Left forelimb (tissue), 1 donor: Measurements from ENCODE around the gene CCDC142.
A peak's percentile ranks its signal among the peaks of the same experiment; 100 is the strongest.
"Not testable (repeated sequence)": the region's sequence is repeated elsewhere in the genome, so short reads cannot be mapped to it uniquely, and the experiment has no call there.

Source experiments
- DNase-seq: peaks from one replicate; pipeline ENCODE4 v3.0.0-alpha.2; 2018; ENCODE audit warnings: low spot score

The CCDC142 gene

DNA sequence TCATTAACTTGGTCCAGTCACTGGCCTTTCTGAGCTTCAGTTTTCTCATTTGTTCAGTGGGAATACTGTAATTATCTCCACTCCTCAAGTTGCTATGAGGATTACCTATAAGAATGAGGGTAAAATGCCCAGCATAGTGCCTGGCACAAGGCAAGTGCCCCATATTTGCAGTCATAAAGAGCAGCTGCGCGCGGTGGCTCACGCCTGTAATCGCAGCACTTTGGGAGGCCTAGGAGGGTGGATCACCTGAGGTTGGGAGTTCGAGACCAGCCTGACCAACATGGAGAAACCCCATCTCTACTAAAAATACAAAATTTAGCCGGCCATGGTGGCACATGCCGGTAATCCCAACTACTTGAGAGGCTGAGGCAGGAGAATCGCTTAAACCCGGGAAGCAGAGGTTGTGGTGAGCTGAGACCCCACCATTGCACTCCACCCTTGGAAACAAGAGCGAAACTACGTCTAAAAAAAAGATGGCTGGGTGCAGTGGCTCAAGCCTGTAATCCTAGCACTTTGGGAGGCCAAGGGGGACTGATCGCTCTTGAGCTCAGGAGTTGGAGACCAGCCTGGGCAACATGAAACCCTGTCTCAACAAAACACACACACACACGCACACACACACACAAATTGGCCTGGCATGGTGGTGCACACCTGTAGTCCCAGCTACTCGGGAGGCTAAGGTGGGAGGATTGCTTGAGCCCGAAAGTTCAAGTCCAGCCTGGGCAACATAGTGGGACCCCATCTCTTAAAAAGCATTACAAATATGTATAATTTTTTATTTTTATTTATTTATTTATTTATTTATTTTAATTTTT, 40.1 kb downstream of the CCDC142 start:
- DNase-seq: not testable (repeated sequence)

DNA sequence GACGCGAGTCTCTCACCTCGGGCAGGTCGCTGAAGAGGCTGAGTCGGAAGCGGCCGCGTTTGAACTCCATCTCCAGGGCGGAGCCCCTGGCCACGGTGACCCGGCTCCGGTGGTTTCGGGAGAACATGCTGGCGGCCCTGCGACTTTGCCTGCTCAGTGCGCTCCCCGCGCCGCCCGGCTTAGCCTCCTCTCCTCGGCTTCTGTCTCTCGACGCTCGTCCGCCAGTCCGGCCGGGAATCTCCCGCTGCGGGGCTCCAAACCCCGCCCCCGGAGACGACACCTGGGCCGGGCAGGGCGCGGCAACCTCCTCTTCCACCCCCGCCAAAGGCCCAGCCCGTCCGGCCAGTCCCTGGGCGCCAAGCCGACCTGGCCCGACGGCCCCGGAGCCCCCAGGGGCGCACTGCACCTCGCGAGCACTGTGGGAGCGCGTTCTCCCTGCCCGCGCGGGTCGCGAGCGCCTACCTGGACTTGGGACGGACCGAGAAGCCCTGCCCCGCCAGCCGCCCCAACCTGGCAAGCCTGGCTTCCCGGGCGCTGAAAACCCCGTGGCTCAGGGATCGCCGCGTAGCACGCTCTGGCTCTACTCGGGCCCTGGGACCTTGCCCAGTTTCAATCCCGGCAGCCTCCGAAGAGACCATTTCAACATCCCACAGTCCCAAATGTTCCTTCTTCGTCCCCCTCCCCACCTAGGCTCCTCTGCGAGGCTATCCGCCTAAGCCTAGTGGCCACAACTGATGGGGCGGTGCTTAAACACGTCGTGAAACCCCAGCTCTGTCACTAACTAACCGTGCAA, 40.9 kb downstream of the CCDC142 start, which contains the start of gene RTKN:
RTKN (minus strand) TSS at position 248 of the 793 bp plus-strand sequence; CDS start at position 127, 121 bp downstream.
- DNase-seq: no peak

DNA sequence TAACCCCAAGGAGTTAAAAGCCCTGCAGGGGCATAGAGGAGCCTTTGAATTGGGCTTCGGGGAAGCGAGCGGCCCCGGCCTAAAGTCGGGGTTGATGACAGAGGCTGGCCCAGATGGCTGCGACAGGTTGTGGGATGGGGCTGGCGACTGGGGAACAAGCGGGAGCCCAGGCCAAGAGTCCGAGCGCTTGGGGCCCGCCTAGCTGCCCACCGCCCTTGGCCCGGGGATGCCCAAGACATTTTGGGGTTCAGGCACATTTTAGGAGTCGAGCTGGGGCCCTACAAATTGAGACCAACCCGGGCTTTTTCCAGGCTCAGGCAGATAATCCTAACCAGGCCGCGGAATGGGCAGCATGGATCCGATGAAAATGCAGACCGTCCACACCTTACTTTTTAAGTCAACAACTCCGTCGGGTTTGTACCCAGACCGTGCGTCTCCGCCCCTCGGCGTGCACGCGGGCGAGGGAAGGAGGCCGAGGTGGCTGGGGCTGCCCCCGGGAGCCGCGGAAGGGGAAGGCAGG, 41.6 kb downstream of the CCDC142 start:
- DNase-seq: peak; percentile 76

DNA sequence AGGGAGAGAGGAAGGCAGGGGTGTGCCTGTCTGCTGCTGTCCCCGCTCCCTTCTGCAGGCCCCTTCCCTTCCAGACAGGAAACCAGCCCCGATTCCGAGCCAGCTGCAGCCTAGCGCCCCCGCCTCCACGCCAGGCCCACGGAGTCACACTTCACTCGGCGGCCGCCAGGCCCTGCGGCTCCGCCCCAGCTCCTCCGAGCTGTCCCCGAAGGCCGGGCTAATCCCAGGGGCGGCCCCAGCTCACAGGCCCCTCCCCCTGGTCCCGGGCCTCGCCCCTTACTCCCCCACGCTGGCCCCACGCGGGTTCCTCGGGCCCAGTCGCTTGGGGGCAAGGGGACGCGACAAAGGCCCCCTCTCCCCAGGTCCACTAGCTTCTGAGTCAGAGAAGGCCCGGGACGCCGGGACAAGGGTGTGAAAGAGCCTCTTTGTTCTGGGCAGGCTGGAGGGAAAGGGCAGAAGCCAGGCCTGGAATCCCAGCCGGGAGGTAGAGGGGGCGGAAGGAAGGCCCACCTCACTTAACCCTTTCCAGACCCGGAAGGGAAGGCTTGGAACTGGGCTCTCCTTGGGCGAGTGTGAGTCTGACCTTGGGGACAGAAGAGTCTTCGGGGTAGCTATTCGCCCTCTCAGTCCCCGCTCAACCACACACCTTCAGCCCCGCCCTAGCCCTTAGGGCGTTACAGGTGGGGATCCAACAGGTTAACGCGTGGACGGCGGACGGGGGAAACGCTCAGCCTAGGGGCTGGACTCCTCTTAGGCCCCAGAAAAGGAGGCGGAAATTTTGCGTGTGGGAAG, 42.2 kb downstream of the CCDC142 start:
- peak; percentile 98 for DNase-seq

DNA sequence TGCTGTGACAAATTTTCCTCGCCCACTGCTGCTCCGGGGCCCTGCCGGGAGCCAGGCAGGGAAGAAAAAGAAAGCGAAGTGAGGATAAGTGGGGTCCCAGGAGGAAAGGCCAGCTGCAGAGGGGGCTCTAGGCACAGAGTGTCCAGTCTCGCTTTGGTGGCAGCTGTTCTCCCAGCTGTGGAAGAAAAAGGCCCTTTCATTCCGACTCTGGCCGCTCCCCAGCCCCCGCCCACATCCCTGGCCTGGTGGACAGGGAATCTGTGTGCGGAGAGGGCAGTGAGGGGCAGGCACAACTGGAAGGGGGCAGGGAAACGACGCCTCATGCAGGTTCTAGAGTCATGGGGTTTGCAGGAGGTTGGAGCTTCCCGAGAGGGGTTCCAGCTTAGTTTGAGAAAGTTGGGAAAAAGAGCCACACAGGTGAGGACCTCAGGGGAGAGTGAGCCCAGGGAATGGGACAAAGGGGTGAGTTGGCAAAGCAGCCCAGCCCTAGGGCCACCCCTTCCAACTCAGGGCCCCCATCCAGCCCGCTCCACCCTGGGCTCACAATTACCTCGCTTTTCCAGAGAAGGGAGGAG, 42.9 kb downstream of the CCDC142 start:
- DNase-seq: peak; percentile 87

DNA sequence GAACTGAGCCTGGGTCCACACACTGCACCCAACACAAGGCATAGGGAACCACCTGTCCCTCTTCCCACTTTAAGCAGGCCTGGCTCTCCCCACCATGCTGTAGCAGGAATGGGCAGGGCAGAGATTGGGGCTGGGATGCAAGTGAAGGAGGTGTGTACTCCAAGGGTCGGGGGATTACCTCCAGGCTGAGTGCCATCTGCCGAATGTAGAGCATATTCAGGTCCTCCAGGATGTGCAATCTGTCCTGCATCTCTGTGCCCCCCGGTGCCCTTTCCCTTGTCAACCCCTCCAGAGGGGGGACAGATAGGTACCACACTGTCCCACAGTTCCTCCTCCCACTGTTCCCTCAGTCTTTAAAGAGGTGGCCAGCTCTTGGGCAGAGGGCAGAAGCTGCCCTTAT, 43.4 kb downstream of the CCDC142 start:
- DNase-seq: no peak

DNA sequence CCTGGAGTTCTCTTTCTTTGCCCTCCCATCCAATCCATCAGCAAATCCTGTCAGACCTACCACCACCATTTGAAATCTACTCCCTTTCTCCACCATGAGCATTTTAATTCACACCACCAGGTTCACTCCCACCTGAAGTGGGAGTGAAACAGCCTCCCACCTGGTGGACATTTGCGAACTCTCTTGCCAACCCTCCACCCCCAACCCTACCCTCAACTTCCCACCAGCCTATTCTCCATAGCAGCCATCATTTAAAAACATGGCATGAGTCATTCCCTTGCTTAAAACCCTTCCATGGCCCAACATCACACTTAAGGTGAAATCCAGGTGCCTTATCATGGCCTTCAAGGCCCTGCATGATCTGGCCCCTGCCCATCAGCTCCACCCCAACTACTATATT, 44.5 kb downstream of the CCDC142 start:
- DNase-seq: no peak

DNA sequence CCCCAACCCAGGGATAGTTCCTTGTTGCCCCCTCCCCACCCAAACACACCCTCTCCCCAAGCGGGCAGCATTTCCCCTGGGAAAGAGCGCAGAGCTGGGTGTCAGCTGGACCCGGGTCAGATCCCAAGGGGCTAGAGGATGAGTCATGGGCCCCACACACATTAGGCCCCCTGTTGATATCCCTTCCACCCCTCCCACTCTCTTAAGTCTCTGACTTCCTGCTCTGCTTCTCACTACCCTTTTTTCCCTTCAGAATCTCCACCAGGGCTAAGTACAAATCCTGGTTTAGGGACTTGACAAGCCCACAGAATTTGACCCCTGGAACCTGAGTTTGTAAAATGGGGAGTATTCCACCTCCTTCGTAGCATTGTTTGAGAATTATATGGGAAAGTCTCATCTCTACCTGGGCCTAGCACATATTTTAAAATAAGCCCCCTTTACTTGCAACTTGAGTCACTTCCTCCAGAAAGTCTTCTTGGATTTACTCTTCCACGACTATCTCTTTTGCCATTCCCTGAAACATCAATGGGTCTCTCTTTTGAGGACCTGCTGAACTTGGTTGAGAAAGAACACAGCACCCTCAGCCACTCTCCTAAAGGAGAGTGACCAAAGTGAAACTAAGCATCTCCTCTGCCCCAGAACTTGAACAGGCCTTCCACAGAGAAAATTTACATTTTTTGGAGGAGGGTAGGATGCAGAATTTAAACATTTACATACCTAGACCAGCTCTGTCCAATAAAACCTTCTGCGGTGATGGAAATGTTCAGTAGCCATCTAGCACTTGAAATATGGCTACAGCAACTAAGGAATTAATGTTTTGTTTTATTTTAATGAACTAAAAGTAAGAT, 45.7 kb downstream of the CCDC142 start:
- DNase-seq: no peak

DNA sequence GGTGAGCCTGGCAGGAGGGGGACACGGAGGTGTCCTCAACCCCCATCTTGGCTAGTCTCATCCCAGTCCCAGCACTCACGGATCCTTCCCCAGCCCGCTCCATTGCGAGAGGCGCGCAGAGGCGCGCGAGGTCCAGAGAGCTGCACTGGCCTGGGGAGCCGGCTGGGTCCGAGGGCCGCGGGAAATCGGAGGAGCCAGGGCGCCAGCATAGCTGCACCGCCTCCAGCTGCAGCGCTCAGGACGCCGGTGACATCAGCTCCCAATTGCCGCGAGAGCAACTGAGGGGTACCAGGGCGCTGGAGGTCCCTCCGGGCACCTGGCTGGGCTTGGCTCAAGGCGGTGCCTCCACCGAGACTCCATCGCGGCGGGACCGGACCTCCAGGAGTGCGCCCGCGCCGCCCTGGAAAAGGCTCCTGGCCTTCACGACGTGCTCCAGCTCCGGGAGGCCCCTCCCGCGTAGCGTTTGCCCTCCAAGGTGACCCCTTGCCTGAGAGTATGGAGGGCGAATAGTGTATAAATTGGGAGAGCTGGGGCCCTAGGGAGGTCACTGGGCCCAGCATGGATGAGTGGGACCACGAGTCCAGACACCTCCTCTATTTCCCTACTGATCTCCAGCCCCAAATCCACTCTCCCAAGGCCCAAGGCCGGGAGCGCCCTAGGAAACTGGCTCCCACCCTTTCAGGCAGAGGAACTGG, 46.5 kb downstream of the CCDC142 start:
- no peak for DNase-seq

DNA sequence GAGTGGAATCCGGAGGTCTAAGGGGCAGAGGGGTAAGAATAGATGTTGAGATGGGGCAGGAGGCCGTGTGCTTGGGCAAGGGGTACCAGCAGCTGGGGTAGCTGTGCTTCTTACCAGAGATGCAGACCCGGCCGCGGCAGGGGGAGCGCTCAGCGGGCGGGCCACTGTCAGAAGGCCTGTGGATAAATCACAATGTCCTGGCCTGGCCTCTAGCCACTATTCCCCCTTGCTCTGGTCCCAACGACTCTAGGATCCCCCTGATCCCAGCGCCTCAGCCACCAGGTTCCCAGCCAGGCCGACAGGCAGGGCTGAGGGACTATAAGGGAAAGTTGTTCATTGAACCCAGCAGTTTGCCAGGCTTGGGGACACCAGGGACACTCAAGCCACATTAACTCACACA, 52.3 kb downstream of the CCDC142 start:
- DNase-seq: no peak

DNA sequence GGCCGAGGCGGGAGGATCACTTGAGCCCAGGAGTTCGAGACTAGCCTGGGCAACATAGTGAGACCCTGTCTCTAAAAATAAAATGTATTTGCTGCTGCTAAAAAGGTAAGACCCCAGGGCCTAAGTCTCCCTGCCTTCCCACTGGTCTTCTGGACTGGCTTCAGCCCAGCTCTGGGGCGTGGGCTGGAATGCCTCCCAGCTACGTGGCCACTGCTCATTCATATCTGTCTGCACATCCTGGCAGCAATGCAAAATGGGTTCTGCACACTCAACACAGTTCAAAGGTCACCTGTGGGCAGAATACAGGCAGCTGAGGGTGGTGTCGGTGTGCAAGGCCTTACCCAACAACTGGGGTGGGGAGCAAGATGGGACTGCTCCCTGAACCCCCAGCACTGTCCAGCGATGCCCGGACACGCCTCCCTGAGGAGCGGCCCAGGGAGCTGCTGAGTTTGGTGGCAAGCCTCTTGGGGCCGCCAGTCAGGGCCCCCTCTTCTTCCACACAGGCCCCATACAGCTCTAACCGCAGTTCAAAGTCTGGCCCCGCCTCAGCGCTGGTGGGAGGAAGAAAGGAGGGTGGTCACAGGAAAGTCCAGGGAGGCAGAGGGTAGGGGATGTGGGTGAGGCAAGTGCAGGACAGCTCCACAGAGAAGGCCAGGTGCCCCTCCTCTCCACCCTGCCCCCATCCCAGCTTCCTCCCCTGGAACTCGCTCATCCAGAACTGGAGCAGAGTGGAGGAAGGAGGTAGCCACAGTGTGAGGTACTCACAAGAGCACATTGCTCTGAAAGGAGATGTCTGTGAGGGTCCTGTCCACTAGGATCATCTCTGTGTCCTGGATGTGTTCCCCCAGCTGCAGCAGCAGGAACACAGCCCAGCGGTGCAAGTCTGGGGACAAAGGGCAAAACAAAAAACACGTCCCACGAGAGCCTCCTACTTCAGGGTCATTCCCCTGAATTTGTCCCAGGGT, 53.0 kb downstream of the CCDC142 start:
- DNase-seq: no peak

DNA sequence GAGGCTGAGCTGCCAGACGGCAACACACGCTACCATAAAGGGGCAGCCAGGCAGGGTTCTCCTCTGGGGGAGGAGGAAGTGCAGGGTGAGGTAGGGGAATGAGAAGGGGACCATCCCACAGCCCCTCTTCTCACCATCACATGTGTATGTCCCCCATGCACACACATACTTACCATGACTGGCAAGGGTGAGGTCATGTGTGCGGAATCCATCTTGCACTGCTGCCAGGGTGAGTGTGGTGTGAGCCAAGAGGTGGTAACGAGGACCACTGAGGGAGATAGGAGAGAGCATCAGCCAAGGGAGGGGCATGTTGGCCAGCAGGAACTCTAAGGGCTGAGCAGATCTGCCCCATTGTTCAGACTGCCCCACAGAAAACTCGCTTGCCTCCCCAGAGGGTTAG, 54.1 kb downstream of the CCDC142 start:
- DNase-seq: no peak

DNA sequence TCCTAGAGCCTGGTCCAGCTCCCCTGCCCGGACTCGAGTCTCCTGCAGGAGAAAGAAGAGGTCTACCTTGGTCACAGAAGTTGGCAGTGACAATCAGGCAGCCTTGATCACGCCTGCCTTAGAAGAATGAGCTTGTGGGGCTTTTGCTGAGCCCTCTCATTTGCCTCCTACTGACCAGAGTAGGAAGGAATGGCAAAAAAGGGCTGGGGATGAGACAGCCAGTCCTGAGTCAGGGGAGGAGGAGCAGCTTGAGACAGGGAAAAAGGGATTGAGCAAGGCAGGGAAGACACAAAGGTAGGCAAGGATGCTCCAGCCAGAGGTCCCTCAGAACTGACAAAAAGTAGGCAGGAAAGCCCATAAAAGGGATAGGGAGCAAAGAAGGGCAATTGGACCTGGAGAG, 55.2 kb downstream of the CCDC142 start:
- DNase-seq: no peak

DNA sequence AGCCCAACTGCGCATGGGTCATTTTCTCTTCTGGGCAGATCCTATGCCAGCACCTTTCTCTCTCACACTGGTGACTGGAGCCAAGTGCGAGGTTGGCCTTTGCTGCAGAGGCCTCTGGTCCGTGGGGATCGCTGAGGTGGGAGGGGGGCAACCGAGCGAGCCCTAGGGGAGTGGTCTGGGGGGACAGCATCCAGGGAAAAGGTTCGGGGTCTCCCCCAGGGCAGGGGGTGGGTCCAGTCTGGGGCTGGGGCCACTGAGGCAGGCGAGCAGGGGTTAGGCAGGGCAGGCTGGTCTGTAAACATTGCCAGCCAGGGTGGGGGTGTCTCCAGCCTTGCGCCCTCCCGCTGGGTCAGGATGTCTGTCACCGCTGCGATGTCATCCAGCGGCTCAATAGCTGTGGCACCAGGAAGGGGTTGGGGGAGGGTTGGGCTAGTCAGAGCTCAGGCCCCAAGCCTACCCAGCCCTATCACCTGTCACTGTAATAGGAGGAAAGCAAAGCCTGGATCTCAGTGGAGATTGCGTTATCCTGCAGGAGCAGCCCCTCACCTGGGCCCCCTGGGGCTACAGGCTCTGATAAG, 56.5 kb downstream of the CCDC142 start:
- no peak for DNase-seq

DNA sequence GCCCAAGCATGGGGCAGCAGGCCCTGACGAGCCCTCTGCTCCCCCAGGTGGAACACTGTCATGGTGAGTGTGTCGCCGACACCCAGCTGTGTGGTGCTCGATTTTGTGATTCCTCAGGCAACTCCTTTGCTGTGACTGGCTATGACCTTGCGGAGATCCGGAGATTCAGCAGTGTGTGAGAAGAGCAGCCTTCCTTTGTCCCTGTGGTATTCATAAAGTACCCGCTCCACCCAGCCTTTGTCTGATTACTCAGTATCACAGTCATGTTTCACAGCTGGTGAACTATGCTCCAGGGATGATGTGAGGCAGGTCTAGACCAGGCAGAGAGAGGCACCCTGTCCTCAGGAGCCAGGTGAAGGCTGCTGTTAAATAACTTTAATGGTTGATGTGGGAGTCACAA, 57.3 kb downstream of the CCDC142 start:
- DNase-seq: no peak

DNA sequence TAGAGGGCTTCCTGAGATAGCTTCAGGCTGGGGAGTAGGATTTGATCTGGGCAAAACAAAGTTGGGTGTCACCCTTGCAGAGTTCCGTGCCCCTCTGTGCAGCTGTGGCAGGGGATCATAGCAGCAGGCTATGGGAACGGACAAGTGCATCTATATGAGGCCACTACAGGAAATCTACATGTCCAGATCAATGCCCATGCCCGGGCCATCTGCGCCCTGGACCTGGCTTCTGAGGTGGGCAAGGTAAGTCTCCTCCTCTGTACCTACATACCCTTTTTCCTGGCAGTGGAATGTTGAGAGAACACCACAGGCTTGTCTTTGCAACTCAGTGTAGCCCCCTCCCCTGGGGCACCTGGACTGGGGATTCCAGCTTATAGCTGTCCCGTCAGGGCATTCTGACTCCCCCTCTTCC, 57.8 kb downstream of the CCDC142 start:
- no peak for DNase-seq

DNA sequence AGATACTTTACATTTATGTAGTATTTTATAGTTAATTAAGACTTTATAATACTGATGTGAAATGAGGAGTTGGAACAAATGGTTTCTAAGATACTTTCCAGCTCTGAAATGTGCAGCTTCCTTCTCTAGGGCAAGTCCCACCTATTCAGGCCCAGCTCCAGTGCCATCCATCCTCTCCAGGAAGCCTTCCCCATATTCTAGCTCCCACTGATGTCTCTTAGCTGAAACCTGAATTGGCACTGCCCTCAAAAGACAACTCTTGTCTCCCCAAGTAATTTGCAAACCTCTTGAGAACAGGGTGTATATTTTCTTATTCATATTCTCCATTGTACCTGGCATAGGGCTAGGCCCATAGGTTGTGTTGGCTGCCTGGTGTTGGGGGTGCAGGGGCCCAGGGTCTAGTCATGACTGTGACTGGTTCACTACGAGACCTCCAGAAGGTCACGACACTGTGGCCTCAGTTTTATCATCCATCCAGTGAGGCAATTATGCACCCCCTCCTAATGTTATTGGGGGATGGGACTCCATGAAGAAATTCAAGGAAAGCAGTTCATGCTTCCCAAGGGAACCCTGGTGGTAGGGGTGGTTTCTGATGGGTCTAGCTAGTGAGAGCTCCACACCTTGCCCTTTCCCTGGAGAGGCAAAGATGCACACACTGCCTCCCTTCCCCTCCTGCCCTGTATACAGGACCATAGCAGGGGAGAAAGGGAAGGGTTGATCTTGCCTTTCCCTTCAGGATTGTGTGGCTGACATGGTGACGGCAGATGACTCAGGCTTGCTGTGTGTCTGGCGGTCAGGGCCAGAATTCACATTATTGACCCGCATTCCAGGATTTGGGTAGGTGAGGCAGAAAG, 58.4 kb downstream of the CCDC142 start:
- DNase-seq: no peak
